Keratinocyte (primary cell): ENCODE results near the gene ACP6.

ENCODE experiments used
- EZH2 ChIP-seq: IDR thresholded peaks from one replicate; pipeline ENCODE4 v1.6.1; 2012; ENCODE audit warnings: inconsistent platforms, mild to moderate bottlenecking, low read length, moderate library complexity
- TF ChIP-seq, protein P1 (sequence below), 3 experiments: IDR thresholded peaks in 1 of 3; conservative IDR thresholded peaks in 1 of 3; optimal IDR thresholded peaks in 1 of 3; 2 replicates in 2 of 3; 3 replicates in 1 of 3; pipeline versions ENCODE3 to v1.5.1; 2011; ENCODE audit warnings: low read length in 3 of 3, mild to moderate bottlenecking in 3 of 3, moderate library complexity in 2 of 3, control low read depth in 1 of 3, inconsistent platforms in 1 of 3; ENCODE audit not compliant: insufficient read depth in 2 of 3; ENCODE audit errors: extremely low read depth in 1 of 3

DNA sequence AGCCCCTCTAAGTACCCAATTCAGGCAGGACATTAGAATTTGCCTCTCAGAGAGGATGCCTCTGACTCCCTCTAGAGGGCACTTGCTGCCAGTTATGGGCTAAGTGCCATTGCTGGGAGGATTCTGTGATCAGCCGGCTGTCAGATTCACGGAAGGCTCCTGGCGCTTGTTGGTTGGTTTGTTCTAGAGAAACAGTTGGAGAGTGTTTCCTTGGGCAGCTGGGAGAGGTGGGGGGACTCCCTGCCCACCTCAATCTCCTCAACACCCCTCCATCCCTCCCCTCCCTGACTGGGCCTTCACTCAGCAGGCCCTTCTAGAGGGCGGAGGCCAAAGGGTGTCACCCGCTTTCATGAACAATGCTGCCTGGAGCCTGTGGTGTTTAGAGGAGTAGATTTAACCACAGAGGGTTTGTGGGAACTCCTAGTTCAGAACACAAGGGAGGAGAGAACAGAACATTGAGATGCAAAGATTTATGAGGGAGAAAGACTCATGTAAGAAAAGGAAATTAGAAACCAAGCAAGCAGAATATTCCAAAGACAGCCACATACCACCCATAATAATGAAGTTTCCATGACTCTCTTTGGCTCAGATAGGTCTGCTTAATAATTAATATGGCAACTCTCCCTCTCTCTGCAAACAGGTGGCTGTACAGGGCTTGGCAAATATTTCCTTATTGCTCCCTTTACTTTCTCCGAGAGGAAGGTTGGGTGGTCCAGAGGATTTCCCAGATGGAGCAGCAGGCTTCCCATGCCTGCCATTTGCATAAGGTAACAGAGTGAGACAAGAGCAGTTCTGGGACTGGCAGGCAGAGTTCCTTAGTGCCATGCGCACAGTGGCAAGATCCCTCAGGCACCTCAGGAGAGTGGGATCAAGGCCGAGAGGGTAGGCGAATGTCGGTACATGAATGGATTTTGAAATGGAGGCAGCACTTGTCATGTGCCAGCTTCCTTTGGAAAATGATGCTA, 30.0 kb upstream of the ACP6 start:
- TF ChIP-seq, protein P1, sequence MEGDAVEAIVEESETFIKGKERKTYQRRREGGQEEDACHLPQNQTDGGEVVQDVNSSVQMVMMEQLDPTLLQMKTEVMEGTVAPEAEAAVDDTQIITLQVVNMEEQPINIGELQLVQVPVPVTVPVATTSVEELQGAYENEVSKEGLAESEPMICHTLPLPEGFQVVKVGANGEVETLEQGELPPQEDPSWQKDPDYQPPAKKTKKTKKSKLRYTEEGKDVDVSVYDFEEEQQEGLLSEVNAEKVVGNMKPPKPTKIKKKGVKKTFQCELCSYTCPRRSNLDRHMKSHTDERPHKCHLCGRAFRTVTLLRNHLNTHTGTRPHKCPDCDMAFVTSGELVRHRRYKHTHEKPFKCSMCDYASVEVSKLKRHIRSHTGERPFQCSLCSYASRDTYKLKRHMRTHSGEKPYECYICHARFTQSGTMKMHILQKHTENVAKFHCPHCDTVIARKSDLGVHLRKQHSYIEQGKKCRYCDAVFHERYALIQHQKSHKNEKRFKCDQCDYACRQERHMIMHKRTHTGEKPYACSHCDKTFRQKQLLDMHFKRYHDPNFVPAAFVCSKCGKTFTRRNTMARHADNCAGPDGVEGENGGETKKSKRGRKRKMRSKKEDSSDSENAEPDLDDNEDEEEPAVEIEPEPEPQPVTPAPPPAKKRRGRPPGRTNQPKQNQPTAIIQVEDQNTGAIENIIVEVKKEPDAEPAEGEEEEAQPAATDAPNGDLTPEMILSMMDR (optimal IDR thresholded peaks at IDR 0.05 in 1 of 3, IDR thresholded peaks at IDR 0.05 in 1 of 3, conservative IDR thresholded peaks at IDR 0.05 in 1 of 3; ENCODE audit: extremely low read depth in 1 of 3, insufficient read depth in 2 of 3, low read length in 3 of 3) = peak; percentile 85 to 93 (median 90)
- TF ChIP-seq EZH2 = no peak
